Stimulated activated naive CD8-positive, alpha-beta T cell treated with anti-CD3 and anti-CD28 coated beads, Interleukin-15, amount 100 ng/mL, for 72 hours (primary cell): ENCODE results near the gene PTGR1.
A peak's percentile ranks its signal among the peaks of the same experiment; 100 is the strongest.
"Not testable (repeated sequence)": the region's sequence is repeated elsewhere in the genome, so short reads cannot be mapped to it uniquely, and the experiment has no call there.

Experiments used
- ATAC-seq: fragments of 150-1000 bp; cut with Tn5 transposase; 2 replicates; pipeline ENCODE4 v1.10.0; 2021; ENCODE audit warnings: mild to moderate bottlenecking, moderate library complexity
- DNase-seq, 2 donors: peaks; one replicate each; pipeline ENCODE4 v3.0.0; 2021 to 2022
- H3K27ac Mint-ChIP-seq, 2 donors: one replicate each; pipeline ENCODE4 v1.8.0; 2022; ENCODE audit warnings: mild to moderate bottlenecking in 2 of 2, mixed read lengths in 2 of 2, moderate library complexity in 2 of 2
- H3K27me3 Mint-ChIP-seq: one replicate; pipeline ENCODE4 v1.8.0; 2022; ENCODE audit warnings: mixed read lengths
- H3K4me1 Mint-ChIP-seq: one replicate; pipeline ENCODE4 v1.8.0; 2022; ENCODE audit warnings: mild to moderate bottlenecking, mixed read lengths
- H3K4me3 Mint-ChIP-seq, 2 donors: one replicate each; pipeline ENCODE4 v1.8.0; 2022; ENCODE audit warnings: mild to moderate bottlenecking in 2 of 2, mixed read lengths in 2 of 2, moderate library complexity in 1 of 2
- H3K9me3 Mint-ChIP-seq, 2 donors: one replicate each; pipeline ENCODE4 v1.8.0; 2022; ENCODE audit warnings: mixed read lengths in 2 of 2

Gene PTGR1

DNA sequence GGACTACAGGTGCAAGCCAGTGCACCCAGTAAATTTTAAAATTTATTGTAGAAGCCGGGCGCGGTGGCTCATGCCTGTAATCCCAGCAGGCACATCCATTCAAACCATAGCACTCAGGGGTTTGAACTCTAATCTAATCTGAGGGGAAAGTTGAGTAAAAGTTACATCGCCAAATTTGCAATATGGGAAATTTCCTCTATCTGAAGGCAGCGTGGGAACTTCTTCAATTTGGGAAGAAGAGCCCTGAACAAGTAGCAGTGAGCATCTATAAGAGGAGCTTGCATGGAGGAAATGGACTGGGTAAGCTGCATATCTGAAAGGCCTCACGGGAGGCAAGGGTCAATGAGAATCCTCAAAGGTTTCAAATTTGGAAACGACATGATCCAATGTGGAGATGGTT lies 29.0 kb upstream of the PTGR1 start:
- Mint-ChIP-seq H3K27me3 (no peaks in the 10 kb centered on the region), H3K9me3 (no peaks in the 10 kb centered on the region), H3K4me1 (peaks cover 14% of the 10 kb centered on the region), H3K27ac (no peak overlapping the region), H3K4me3 (no peak overlapping the region)
- ATAC-seq = no peak
- DNase-seq = no peak

DNA sequence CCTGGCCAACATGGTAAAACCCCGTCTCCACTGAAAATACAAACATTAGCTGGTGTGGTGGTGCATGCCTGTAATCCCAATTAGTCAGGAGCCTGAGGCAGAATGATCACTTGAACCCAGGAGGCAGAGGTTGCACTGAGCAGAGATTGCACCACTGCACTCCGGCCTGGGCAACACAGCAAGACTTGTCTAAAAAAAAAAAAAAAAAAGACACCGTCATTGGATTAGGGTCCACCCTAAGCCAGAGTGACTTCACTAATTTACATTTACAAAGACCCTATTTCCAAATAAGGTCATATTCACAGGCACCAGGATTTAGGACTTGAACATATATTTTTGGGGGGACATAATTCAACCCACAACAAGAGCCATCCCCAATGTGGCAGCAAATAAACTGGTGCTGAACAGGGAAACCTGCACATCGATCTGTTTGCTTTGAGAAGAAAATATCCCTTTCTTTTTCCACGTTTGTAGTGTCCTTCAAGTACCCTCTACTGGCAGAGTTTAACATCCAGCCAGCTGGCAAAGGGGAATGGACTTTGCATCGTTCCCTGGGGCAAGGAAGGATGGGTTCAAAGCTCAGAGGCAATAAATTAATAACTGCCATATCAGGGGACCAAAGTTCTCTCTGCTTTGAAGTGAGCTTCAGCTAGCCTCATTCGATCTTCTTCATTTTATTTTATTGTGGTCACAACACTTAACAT lies 28.0 kb upstream of the PTGR1 start:
- Mint-ChIP-seq H3K27ac (no peak overlapping the region), H3K9me3 (no peaks in the 10 kb centered on the region), H3K27me3 (no peaks in the 10 kb centered on the region), H3K4me1 (peaks cover 4% of the 10 kb centered on the region), H3K4me3 (no peak overlapping the region)
- ATAC-seq (no peak), DNase-seq (no peak)

DNA sequence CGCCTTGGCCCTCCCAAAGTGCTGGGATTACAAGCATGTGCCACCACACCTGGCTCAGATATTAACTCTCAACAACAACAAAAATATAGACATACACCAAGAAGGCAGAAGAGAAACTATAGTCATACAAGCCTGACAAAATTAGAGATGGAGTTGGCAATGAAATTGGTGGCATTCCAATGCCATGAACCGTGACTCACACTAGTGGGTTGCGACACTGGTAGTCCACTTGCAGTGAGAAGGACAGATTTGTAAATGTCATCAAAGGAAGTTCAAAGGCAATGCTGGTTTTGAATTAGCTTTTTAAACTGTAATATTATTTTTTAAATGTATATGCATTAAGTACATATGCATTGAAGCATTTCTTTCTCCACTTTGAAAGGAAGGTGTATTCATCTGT lies 23.2 kb upstream of the PTGR1 start:
- Mint-ChIP-seq H3K4me3 (no peak overlapping the region), H3K9me3 (no peaks in the 10 kb centered on the region), H3K4me1 (no peaks in the 10 kb centered on the region), H3K27ac (no peak overlapping the region), H3K27me3 (no peaks in the 10 kb centered on the region)
- no peak for ATAC-seq
- no peak for DNase-seq

DNA sequence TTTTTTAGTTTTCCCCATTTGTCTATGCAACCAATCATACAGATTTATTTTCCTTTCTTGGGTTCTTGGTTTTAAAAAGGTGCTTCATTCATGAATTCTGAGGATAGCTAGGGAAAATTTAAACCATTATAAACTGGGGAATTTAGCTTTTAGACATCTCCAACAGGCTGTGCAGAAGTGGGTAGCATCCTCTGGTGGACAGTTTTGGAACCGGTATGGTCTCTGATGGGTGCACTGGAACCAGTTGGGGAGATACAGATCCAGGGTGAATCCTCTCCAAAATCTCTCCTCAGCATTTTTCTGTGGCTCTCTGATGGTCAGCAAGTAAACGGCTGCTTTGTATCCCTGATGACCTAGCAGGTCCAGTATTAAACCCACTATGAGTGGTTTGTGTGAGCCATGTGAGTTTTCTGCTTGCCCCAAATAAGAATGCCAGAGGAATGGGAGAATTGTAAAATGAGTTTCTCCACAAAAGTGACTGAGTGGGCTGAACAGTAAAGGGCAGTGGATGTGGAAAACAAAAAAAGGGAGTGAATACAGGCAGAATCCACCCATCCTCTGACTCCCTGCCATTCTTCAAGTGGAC lies 22.5 kb upstream of the PTGR1 start:
- H3K4me3 Mint-ChIP-seq = no peak overlapping the region
- no peaks in the 10 kb centered on the region for H3K9me3 Mint-ChIP-seq
- no peak overlapping the region for H3K27ac Mint-ChIP-seq
- no peaks in the 10 kb centered on the region for H3K4me1 Mint-ChIP-seq
- no peak for DNase-seq
- peak; percentile 73 for ATAC-seq
- H3K27me3 Mint-ChIP-seq = no peaks in the 10 kb centered on the region

DNA sequence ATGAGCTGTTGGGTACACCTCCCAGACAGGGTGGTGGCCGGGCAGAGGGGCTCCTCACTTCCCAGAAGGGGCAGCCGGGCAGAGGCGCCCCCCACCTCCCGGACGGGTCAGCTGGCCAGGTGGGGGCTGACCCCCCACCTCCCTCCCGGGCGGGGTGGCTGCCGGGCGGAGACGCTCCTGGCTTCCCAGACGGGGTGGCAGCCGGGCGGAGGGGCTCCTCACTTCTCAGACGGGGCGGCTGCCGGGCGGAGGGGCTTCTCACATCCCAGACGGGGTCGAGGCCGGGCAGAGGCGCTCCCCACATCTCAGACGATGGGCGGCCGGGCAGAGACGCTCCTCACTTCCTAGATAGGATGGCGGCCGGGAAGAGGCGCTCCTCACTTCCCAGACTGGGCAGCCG lies 17.9 kb upstream of the PTGR1 start:
- H3K4me3 Mint-ChIP-seq, DNase-seq, H3K4me1 Mint-ChIP-seq, H3K9me3 Mint-ChIP-seq, H3K27ac Mint-ChIP-seq, ATAC-seq: not testable (repeated sequence)
- peaks cover 12% of the 10 kb centered on the region for H3K27me3 Mint-ChIP-seq

DNA sequence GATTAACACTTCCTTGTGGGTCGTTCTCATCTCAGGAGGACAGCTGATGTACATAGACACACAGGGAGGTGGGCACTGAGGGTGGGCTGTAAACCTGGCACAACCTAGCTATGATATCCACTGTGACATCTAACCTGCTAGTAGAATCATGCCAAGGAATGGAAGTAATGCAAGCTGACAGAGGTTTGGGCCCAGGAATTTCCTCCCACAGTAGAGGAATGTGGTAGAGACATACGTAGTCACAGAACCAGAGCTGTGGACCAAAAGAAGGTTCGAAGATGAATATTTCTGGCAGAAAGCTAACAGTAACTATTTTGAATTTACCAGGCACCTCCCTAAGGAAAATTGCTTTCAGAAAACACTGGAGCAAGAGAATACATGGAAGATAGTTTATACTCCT lies 16.5 kb upstream of the PTGR1 start:
- Mint-ChIP-seq H3K27me3 (peaks cover 21% of the 10 kb centered on the region), H3K4me1 (no peaks in the 10 kb centered on the region), H3K4me3 (no peak overlapping the region), H3K9me3 (no peaks in the 10 kb centered on the region), H3K27ac (no peak overlapping the region)
- DNase-seq = no peak
- ATAC-seq = no peak

DNA sequence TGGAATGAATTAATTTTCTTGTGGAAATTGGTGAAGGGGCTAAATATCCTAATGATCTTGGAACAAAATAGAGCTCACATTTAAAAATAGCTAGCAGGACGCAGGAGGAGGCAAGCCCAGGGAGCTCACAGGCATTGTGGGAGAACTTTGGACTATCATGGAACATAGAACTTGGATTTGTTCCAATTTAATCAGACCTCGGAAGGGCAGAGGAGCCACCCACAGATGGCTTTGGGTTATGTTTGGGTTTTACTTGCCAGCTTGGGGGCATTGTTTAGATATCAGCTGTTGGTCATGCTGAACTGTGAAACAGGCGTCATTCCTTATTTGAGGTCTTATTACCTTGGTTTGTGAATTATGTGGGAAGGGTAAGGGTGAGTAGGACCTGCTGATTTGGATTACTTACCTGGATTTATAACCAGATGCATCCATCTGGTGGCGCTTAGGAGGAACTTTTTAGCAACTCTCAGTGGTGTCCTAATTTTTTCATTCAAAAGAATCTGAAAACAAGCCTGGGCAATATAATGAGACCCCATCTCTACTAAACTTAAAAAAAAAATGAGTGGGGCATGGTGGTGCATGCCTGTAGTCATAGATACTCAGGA lies 14.1 kb upstream of the PTGR1 start:
- Mint-ChIP-seq H3K4me1 (no peaks in the 10 kb centered on the region), H3K9me3 (no peaks in the 10 kb centered on the region), H3K27ac (no peak overlapping the region), H3K27me3 (peaks cover 37% of the 10 kb centered on the region), H3K4me3 (no peak overlapping the region)
- ATAC-seq = no peak
- no peak for DNase-seq

DNA sequence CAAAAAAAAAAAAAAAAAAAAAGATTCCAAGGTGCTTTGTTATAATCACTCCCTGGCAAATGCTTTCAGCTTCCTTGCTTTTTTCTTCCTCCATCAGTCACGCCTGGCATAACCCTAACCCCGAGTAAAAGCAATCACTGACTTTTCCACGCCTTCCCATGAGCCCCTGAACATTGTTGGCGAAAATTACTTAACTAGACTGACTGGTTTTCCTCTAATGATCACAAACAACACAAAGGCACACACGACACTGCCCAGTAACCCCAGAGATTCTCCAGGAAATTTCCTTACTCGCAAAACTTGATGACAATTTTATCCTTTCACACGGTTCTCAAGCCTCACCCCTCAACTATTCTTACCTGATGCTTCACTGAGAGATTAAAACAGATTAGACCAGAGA lies 11.4 kb upstream of the PTGR1 start:
- H3K27ac Mint-ChIP-seq = no peak overlapping the region

DNA sequence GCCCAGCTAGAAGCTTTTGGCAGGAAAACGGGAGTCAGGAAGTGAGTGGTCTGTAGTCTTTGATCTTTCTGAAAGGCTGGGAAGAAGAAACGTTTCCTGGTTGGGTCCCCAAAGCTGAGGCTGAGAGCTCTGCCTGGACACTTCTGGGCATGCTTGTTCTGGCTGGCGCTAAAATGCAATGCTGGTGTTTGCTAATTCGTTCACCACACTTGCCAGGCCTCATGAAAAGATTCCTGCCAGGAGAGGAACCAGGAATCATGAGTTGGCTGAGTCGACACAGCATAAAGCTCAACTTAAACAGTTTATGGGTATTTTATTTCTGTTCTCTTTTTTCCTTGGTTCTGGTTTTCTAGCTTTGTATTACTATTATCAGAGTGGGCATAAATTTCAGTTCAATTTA lies 10.7 kb upstream of the PTGR1 start:
- Mint-ChIP-seq H3K4me1 (no peaks in the 10 kb centered on the region), H3K27ac (no peak overlapping the region), H3K9me3 (no peaks in the 10 kb centered on the region), H3K4me3 (no peak overlapping the region), H3K27me3 (peaks cover 43% of the 10 kb centered on the region)
- DNase-seq (no peak), ATAC-seq (no peak)

More for the DNA sequence above, 11.4 kb upstream of the PTGR1 start:
- DNase-seq (no peak), ATAC-seq (no peak)
- H3K4me3 Mint-ChIP-seq = no peak overlapping the region
- H3K4me1 Mint-ChIP-seq = no peaks in the 10 kb centered on the region
- peaks cover 37% of the 10 kb centered on the region for H3K27me3 Mint-ChIP-seq
- no peaks in the 10 kb centered on the region for H3K9me3 Mint-ChIP-seq

DNA sequence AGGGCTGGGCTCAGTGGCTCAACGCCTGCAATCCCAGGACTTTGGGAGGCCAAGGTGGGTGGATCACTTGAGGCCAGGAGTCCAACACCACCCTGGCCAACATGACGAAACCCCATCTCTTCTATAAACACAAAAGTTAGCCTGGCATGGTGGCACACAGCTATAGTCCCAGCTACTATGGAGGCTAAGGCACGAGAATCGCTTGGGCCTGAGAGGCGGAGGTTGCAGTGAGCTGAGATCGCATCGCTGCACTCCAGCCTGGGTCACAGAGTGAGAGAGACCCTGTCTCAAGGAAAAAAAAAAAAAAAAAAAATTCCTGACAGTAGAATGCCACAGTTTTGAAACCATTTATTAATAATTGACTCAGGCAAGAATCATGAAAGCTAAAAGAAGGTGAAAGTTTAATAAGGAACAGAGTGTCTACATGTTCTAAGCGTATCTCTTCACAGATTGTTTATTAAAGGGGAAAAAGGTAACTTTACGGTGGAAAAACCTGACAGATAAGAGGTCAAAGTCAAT lies 5.7 kb upstream of the PTGR1 start:
- Mint-ChIP-seq H3K27me3 (peaks cover 48% of the 10 kb centered on the region), H3K27ac (no peak overlapping the region), H3K9me3 (no peaks in the 10 kb centered on the region), H3K4me3 (no peak overlapping the region), H3K4me1 (no peaks in the 10 kb centered on the region)
- no peak for ATAC-seq
- DNase-seq = no peak

DNA sequence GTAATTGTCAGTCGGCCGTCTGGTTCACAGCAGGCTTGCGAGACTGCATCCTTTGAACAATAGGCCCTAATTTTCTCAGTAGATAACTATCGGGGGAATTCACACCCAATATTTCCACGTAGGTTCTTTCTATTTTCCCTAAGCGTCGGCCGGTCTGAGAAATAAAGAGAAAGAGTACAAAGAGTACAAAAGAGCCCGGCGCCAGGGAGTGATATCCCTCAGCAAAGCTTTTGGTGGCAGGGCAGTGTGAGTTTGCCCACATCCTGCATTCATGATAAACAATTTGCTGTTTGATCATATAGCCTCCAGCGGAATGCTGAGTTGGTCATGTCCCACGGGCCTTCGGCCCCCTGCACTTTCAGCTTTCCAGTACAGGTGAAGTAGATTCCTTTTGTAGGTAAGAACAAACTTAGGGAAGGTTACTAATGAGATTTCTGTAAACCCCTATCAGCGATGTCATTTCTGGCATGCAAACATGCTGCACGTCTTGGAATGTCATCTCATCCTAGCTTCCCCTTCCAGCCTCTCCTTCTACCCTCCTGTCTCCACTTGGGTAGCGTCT lies 4.7 kb upstream of the PTGR1 start:
- no peak for DNase-seq
- no peak for ATAC-seq
- Mint-ChIP-seq H3K4me3 (no peak overlapping the region), H3K27me3 (peaks cover 49% of the 10 kb centered on the region), H3K9me3 (no peaks in the 10 kb centered on the region), H3K4me1 (peaks cover 9% of the 10 kb centered on the region), H3K27ac (no peak overlapping the region)

DNA sequence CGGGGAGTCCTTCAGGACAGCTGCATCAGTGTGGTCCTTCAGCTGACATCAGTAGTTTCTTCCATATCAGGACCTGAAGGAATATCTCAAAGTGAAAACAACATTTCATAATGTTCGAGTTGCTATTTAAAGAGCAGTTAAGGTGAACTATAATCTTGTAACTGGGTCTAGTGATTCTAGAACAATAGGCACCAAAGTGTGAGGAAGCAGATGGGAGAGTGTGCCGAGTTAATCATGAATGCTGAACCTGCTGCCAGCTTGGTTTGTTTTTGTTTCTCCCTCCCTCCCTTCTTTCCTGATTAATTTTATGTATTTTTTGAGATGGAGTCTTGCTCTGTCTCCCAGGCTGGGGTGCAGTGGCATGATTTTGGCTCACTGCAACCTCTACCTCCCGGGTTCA lies 3.6 kb upstream of the PTGR1 start:
- DNase-seq (no peak), ATAC-seq (no peak)
- Mint-ChIP-seq H3K9me3 (no peaks in the 10 kb centered on the region), H3K4me1 (peaks cover 19% of the 10 kb centered on the region), H3K4me3 (no peak overlapping the region), H3K27me3 (peaks cover 54% of the 10 kb centered on the region), H3K27ac (no peak overlapping the region)

DNA sequence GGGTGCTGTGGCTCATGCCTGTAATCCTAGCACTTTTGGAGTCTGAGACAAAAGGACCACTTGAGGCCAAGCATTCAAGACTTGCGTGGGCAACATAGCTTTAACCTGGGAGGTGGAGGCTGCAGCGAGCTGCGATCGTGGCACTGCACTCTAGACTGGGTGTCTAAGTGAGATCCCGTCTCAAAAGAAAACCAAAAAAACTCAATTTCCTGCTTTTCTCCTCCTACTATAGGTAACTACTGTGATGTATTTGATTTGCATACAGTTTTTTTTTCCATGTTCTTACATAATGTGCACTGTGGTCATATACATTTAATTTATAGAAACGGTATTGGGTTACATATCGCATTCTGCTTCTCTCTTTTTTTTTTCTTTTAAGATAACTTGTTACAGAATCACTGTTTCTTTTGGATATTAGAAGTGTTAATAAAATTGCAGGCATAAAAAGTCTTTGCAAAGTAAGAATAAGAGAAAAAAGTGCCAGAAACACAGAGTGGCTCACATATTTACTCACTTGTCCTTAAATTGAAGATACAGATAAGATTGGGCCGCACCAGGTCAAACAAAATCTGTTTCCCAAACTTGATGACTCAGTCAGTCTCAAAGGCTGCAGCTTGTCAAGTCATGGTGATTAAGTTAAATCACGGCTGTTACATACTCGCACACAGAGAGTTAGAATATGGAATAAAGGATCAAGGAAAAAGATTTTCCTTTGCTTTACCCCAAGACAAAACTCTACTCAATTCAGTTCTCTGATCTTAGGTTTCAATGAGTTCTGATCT lies 2.0 kb upstream of the PTGR1 start:
- ATAC-seq (no peak), DNase-seq (no peak)
- H3K4me1 Mint-ChIP-seq = peaks cover 26% of the 10 kb centered on the region
- no peak overlapping the region for H3K27ac Mint-ChIP-seq
- H3K4me3 Mint-ChIP-seq = peak overlapping the region in 1 of 2 donors; percentile 23
- H3K9me3 Mint-ChIP-seq = no peaks in the 10 kb centered on the region
- peaks cover 63% of the 10 kb centered on the region for H3K27me3 Mint-ChIP-seq

DNA sequence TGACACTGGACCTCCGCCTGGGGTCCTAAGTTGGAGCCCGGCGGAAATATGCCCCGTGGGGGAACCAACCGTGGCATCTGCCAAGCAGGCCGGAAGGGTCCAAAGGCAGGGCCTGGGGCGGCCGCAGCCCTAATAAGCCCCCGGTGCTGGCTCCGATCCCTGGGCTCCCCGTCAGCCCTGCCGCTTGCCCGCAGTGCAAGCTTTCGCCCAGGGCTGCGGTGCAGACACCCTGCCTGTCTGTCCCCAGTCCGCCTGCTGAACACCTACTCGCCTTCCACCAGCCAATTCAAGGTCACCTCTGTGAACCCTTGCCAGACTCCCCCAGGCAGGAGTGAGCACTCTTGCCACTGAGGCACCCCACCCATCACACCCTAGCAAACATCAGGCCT lies 502 bp upstream of the PTGR1 start:
- no peaks in the 10 kb centered on the region for H3K9me3 Mint-ChIP-seq
- peaks cover 26% of the 10 kb centered on the region for H3K4me1 Mint-ChIP-seq
- DNase-seq (no peak), ATAC-seq (no peak)
- peak overlapping the region; percentile 84 to 88 for H3K4me3 Mint-ChIP-seq
- no peak overlapping the region for H3K27ac Mint-ChIP-seq
- peaks cover 55% of the 10 kb centered on the region for H3K27me3 Mint-ChIP-seq

DNA sequence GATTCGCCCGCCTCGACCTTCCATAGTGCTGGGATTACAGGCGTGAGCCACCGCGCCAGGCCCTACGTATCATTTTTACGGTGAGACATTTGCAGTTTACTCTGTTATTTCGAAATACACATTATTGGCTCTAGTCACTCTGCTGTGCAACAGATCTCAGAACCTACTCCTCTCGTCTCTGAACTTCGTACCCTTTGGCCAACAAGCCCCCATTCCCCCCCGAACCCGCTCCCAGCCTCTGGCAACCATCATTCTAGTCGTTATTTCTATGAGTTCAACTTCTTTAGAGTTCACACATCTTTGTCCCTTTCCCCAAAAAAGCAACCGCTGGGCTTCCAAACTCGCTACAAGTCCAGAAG lies 735 bp downstream of the PTGR1 start:
- Mint-ChIP-seq H3K4me3 (peak overlapping the region; percentile 84 to 88), H3K27me3 (peaks cover 55% of the 10 kb centered on the region), H3K9me3 (no peaks in the 10 kb centered on the region), H3K4me1 (peaks cover 26% of the 10 kb centered on the region), H3K27ac (no peak overlapping the region)
- ATAC-seq = peak; percentile 29
- DNase-seq = no peak
